A673 (cell line): ENCODE data around the gene CSKMT. TPM values are rescaled to one million over a fixed set of nuclear protein-coding genes. Genes with fewer than 3 reads are reported as not detected.

Experiments used
- BruUV-seq: library from RNA; stranded (reverse); fragments of 400-500 nt; replicated peaks from 2 replicates; lab custom pipeline; 2021; lab: Mats Ljungman, UMichigan
- CTCF ChIA-PET: fragments of 300-600 bp; sonication (Branson Sonifier 250); formaldehyde crosslinking; loops from one replicate; lab custom pipeline; 2022; ENCODE audit warnings: antibody characterized with exemption; lab: Charles Lee
- POLR2A ChIA-PET: fragments of 300-600 bp; sonication (Branson Sonifier 250); formaldehyde crosslinking; loops from one replicate; lab custom pipeline; 2022; ENCODE audit warnings: antibody characterized with exemption; ENCODE audit not compliant: low non-redundant PET; lab: Charles Lee
- DNase-seq: peaks from one replicate; pipeline ENCODE4 v3.0.0-alpha.2; 2015; ENCODE audit warnings: low spot score
- H3K27ac ChIP-seq: fragments of 200-600 bp; sonication (generic); 2 replicates; pipeline ENCODE4 v1.5.1; 2016; ENCODE audit warnings: mixed run types, low read depth, mild to moderate bottlenecking, mixed read lengths, antibody characterized with exemption, low read length; ENCODE audit not compliant: poor library complexity, severe bottlenecking
- H3K27me3 ChIP-seq: fragments of 200-600 bp; sonication (generic); replicated peaks from 2 replicates; pipeline ENCODE4 v1.6.1; 2017; ENCODE audit warnings: mixed run types, low read depth, mild to moderate bottlenecking, mixed read lengths, antibody characterized with exemption, low read length; ENCODE audit not compliant: insufficient read depth, poor library complexity
- H3K36me3 ChIP-seq: fragments of 200-600 bp; sonication (generic); 2 replicates; pipeline ENCODE4 v1.6.1; 2016; ENCODE audit warnings: mixed run types, mild to moderate bottlenecking, mixed read lengths, antibody characterized with exemption, low read length; ENCODE audit not compliant: insufficient read depth, poor library complexity, severe bottlenecking
- H3K4me1 ChIP-seq: fragments of 200-600 bp; sonication (generic); 2 replicates; pipeline ENCODE4 v1.6.1; 2017; ENCODE audit warnings: mixed run types, mild to moderate bottlenecking, mixed read lengths, antibody characterized with exemption, low read length; ENCODE audit not compliant: insufficient read depth, poor library complexity, severe bottlenecking
- H3K4me3 ChIP-seq: fragments of 200-600 bp; sonication (generic); 2 replicates; pipeline ENCODE4 v1.5.1; 2016; ENCODE audit warnings: low read depth, mixed run types, mild to moderate bottlenecking, mixed read lengths, low read length; ENCODE audit not compliant: poor library complexity, severe bottlenecking
- H3K9me3 ChIP-seq: fragments of 200-600 bp; sonication (generic); 2 replicates; pipeline ENCODE4 v1.6.1; 2016; ENCODE audit warnings: mixed run types, low read depth, mild to moderate bottlenecking, mixed read lengths, antibody characterized with exemption, low read length; ENCODE audit not compliant: poor library complexity, severe bottlenecking
- EZH2 ChIP-seq: fragments of 200-600 bp; sonication (generic); IDR thresholded peaks from 2 replicates; pipeline ENCODE4 v1.6.1; 2017; ENCODE audit warnings: borderline replicate concordance, low read depth, mild to moderate bottlenecking, mixed read lengths, antibody characterized with exemption, low read length; ENCODE audit not compliant: poor library complexity, severe bottlenecking
- intact Hi-C: fragments of 100-400 bp; cut with micrococcal nuclease; formaldehyde crosslinking; loops from one replicate; pipeline ENCODE4 v1.10.0; 2022; ENCODE audit not compliant: unreplicated experiment
- total RNA-seq: library from RNA; stranded (reverse); gene quantifications from 2 replicates; pipeline ENCODE4 v1.2.3, GENCODE V29; 2021
- TF ChIP-seq, protein P1 (sequence below): fragments of 300-800, 200-600 bp; sonication (generic); conservative IDR thresholded peaks from 2 replicates; pipeline ENCODE4 v1.5.1; 2017; ENCODE audit warnings: low read depth, mild to moderate bottlenecking, antibody characterized with exemption, low read length, moderate library complexity, mixed read lengths

Gene CSKMT
- total RNA-seq, 1 experiment from 2014 or later = 68.8 TPM

DNA sequence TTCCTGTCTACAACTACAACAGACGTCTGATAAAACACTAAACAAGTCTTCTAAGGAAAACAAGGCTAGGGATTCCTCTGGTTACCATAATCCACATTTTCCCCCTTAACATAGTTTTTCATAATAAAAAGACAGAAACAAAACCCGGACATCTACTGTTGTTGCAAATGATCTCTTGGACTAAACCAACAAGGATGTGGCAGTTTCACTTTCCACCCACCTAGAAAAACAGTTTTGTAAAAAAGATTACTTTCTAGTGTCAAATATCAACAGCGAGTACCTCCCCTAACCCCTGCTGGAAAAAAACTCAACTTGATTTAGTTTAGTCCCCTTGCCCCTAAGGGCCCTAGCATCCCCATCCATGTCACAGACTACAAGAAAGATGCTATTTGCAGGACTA lies 47.7 kb downstream of the CSKMT start:
- POLR2A ChIA-PET = no interaction called here
- peaks cover 74% of the 10 kb centered on the region for H3K36me3 ChIP-seq
- DNase-seq = no peak
- H3K9me3 ChIP-seq = no peaks in the 10 kb centered on the region
- H3K4me3 ChIP-seq = no peak overlapping the region
- TF ChIP-seq, protein P1, sequence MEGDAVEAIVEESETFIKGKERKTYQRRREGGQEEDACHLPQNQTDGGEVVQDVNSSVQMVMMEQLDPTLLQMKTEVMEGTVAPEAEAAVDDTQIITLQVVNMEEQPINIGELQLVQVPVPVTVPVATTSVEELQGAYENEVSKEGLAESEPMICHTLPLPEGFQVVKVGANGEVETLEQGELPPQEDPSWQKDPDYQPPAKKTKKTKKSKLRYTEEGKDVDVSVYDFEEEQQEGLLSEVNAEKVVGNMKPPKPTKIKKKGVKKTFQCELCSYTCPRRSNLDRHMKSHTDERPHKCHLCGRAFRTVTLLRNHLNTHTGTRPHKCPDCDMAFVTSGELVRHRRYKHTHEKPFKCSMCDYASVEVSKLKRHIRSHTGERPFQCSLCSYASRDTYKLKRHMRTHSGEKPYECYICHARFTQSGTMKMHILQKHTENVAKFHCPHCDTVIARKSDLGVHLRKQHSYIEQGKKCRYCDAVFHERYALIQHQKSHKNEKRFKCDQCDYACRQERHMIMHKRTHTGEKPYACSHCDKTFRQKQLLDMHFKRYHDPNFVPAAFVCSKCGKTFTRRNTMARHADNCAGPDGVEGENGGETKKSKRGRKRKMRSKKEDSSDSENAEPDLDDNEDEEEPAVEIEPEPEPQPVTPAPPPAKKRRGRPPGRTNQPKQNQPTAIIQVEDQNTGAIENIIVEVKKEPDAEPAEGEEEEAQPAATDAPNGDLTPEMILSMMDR = no peak
- no peak for TF ChIP-seq EZH2
- H3K27me3 ChIP-seq = no peaks in the 10 kb centered on the region
- TSS peak; percentile 56 for BruUV-seq
- peak overlapping the region; percentile 33 for H3K27ac ChIP-seq
- intact Hi-C loops = no loop called here
- CTCF ChIA-PET = no interaction called here
- peaks cover 18% of the 10 kb centered on the region for H3K4me1 ChIP-seq

DNA sequence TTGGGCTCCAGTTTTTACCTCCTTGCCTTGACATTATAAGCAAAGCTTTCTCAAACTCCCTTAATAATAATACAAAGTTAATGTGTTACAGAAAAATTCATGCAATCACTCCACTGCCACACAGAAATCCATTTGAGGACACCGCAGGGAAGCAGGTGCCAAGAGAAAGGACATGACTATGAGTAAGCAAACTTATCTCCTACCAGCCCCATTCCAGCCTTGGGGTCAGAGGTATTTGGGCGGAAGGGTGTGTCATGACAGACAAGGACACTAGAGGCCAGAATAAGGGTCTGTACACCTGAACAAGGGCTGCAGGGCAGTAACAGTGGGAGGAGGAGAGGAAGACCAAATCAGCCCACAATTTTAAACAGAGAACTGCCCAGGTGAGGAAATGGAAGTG lies 48.2 kb downstream of the CSKMT start:
- peak overlapping the region; percentile 33 for H3K27ac ChIP-seq
- ChIA-PET CTCF (no interaction called here), POLR2A (no interaction called here)
- no TSS peak for BruUV-seq
- H3K27me3 ChIP-seq = no peaks in the 10 kb centered on the region
- no peak overlapping the region for H3K4me3 ChIP-seq
- DNase-seq = no peak
- H3K4me1 ChIP-seq = peaks cover 17% of the 10 kb centered on the region
- H3K9me3 ChIP-seq = no peaks in the 10 kb centered on the region
- TF ChIP-seq EZH2 = no peak
- TF ChIP-seq, protein P1 = no peak
- H3K36me3 ChIP-seq = peaks cover 79% of the 10 kb centered on the region
- intact Hi-C loops = no loop called here

DNA sequence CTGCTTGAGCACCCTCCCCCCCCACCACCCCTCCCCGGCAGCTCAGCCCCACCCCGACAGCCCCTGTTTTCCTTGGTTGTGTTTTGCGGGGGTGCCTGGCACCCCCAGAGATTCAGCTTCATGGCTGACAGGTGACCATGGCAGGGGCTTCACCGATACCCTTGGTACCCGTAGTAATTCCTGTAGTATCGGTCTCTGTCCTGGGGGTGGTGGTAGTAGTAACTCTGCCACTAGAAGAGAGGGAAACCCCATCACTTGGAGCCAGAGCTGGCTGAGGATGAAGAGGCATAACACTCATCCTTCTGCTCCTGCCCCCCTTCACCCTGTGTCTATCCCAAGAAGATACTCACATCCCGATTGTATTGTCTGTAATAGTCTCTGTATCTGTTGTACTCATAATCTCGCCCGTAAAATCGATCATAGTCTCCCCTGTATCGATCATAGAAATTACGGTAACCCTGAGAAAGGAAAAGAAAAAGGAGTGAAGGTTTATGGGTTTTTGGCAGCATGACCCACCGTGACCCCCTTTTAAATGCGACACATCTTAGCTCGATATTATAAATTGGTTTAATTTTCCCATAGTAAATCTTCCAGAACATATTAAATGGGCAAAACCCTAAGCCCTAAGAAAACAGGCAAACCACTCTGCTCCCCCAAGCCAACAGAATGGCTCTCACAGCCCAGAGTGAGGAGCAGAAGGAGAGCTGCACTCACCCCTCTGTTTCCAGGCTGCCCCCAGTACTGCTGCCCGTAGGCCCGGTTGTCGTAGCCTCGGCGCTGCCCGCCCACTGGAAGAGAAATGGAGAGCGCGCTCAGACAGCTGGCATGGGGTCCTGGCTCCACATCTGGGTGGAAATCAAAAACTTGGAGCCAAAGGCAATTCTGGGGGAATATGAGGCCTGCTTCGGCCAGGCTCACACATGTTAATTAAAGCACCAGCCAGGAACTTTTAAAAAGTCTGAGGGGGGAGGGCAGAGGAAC lies 50.3 kb downstream of the CSKMT start:
- no peaks in the 10 kb centered on the region for H3K9me3 ChIP-seq
- peak overlapping the region; percentile 2 for H3K27ac ChIP-seq
- peaks cover 4% of the 10 kb centered on the region for H3K4me1 ChIP-seq
- H3K27me3 ChIP-seq = no peaks in the 10 kb centered on the region
- intact Hi-C loops = no loop called here
- TF ChIP-seq EZH2 = no peak
- TF ChIP-seq, protein P1 = no peak
- BruUV-seq = no TSS peak
- H3K36me3 ChIP-seq = peaks cover 95% of the 10 kb centered on the region
- ChIA-PET CTCF (no interaction called here), POLR2A (no interaction called here)
- DNase-seq = no peak
- H3K4me3 ChIP-seq = no peak overlapping the region
